ENCODE results near the gene BNIPL. TPM values are rescaled to one million over a fixed set of nuclear protein-coding genes. Genes with fewer than 3 reads are reported as not detected.

BNIPL gene
- total RNA-seq, 2 experiments from 2014 or later: 0.54 to 1.4 TPM

GRCh38 chr1:151060007-151060656 lies 23.7 kb downstream of the BNIPL start, which contains the start of gene MLLT11:
Gene MLLT11, plus strand, starts transcription at chr1:151060397. Its CDS starts 6,828 bp downstream, at chr1:151067225.
- no peaks in the 10 kb centered on the region for H3K9me3 Mint-ChIP-seq
- peaks cover 37% of the 10 kb centered on the region for H3K36me3 Mint-ChIP-seq (ENCODE audit: low read depth)
- intact Hi-C loops (cut with micrococcal nuclease): no loop called here
- peaks cover 48% of the 10 kb centered on the region for H3K4me1 Mint-ChIP-seq (ENCODE audit: low read depth)
- POLR2A ChIA-PET: interaction anchor here (0.7 to 5.5 kb wide), 9 partner anchors 8 to 1215 kb away, joined by 3 to 40 read pairs (median 6); partner anchors contain the start of genes C1orf56 and GABPB2
- ATAC-seq (no peak), DNase-seq (peak; percentile 67)
- TF ChIP-seq, protein P1, sequence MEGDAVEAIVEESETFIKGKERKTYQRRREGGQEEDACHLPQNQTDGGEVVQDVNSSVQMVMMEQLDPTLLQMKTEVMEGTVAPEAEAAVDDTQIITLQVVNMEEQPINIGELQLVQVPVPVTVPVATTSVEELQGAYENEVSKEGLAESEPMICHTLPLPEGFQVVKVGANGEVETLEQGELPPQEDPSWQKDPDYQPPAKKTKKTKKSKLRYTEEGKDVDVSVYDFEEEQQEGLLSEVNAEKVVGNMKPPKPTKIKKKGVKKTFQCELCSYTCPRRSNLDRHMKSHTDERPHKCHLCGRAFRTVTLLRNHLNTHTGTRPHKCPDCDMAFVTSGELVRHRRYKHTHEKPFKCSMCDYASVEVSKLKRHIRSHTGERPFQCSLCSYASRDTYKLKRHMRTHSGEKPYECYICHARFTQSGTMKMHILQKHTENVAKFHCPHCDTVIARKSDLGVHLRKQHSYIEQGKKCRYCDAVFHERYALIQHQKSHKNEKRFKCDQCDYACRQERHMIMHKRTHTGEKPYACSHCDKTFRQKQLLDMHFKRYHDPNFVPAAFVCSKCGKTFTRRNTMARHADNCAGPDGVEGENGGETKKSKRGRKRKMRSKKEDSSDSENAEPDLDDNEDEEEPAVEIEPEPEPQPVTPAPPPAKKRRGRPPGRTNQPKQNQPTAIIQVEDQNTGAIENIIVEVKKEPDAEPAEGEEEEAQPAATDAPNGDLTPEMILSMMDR (IDR thresholded peaks at IDR 0.05): no peak
- peak within 1 kb of the TSS; percentile 96 for H3K4me3 Mint-ChIP-seq
- peak within 1 kb of the TSS; percentile 95 for H3K27ac Mint-ChIP-seq
- CTCF ChIA-PET: interaction anchor here (0.6 to 6.5 kb wide), 10 partner anchors 8 to 97 kb away, joined by 3 to 40 read pairs (median 8); partner anchors contain the start of genes C1orf56, GABPB2 and TNFAIP8L2
- H3K27me3 Mint-ChIP-seq: no peaks in the 10 kb centered on the region

- intact Hi-C loops (cut with micrococcal nuclease): no loop called here
- peaks cover 41% of the 10 kb centered on the region for H3K4me1 Mint-ChIP-seq (ENCODE audit: low read depth)
- DNase-seq: no peak
Observed at GRCh38 chr1:151060657-151061421, 24.5 kb downstream of the BNIPL start.

DNA sequence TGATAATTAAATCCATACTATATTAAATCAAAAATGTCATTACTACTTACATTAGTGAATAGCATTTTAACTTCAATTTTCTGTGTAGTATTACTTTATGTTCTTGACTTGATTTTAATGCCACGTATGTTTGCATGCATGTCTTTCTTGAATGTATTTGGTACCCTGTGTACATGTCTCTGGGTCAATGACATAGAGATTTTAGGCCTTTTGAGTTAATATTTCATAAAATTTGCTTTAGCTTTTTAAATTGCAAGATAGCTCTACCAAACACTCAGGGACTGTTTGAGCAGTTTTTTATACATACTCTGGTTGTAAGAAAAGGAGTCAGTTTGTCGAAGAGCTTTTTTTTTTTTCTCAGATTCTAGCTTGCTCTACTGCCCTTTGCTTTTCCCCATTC lies 25.3 kb downstream of the BNIPL start:
- Mint-ChIP-seq H3K36me3 (ENCODE audit: low read depth) (peaks cover 24% of the 10 kb centered on the region), H3K4me1 (ENCODE audit: low read depth) (peaks cover 33% of the 10 kb centered on the region), H3K9me3 (no peaks in the 10 kb centered on the region), H3K4me3 (peak overlapping the region; percentile 96), H3K27me3 (no peaks in the 10 kb centered on the region), H3K27ac (no peak overlapping the region)
- no peak for ATAC-seq
- DNase-seq: no peak
- CTCF ChIA-PET: interaction anchor here (0.6 to 6.5 kb wide), 7 partner anchors 9 to 201 kb away, joined by 3 to 40 read pairs (median 5); partner anchors contain the start of genes GABPB2 and MINDY1
- POLR2A ChIA-PET: interaction anchor here (0.6 to 2.3 kb wide), 4 partner anchors 8 to 44 kb away, joined by 4 to 9 read pairs (median 8); partner anchors contain the start of gene C1orf56
- intact Hi-C loops (cut with micrococcal nuclease): no loop called here
- TF ChIP-seq, protein P1 (IDR thresholded peaks at IDR 0.05): no peak

More at GRCh38 chr1:151060657-151061421, 24.5 kb downstream of the BNIPL start:
- peak overlapping the region; percentile 95 for H3K27ac Mint-ChIP-seq
- TF ChIP-seq, protein P1 (IDR thresholded peaks at IDR 0.05): no peak
- H3K9me3 Mint-ChIP-seq: no peaks in the 10 kb centered on the region
- no peaks in the 10 kb centered on the region for H3K27me3 Mint-ChIP-seq
- POLR2A ChIA-PET: interaction anchor here (1.0 to 5.5 kb wide), 6 partner anchors 9 to 1215 kb away, joined by 3 to 40 read pairs (median 6); partner anchors contain the start of genes C1orf56 and GABPB2
- no peak for ATAC-seq
- CTCF ChIA-PET: interaction anchor here (0.6 to 6.5 kb wide), 7 partner anchors 10 to 96 kb away, joined by 4 to 40 read pairs (median 9); partner anchors contain the start of genes C1orf56, GABPB2 and TNFAIP8L2
- H3K36me3 Mint-ChIP-seq (ENCODE audit: low read depth): peaks cover 30% of the 10 kb centered on the region
- H3K4me3 Mint-ChIP-seq: peak overlapping the region; percentile 96

- no peak overlapping the region for H3K4me3 Mint-ChIP-seq
- ChIA-PET CTCF (interaction anchor here (1.4 to 3.8 kb wide), 5 partner anchors 8 to 67 kb away, joined by 4 to 20 read pairs (median 5); partner anchors contain the start of genes GABPB2 and MINDY1), POLR2A (interaction anchor here (0.5 to 2.3 kb wide), 4 partner anchors 8 to 27 kb away, joined by 3 to 8 read pairs (median 4); no protein-coding TSS in a partner anchor)
- no peaks in the 10 kb centered on the region for H3K9me3 Mint-ChIP-seq
- intact Hi-C loops (cut with micrococcal nuclease): no loop called here
- peaks cover 14% of the 10 kb centered on the region for H3K36me3 Mint-ChIP-seq (ENCODE audit: low read depth)
- H3K27ac Mint-ChIP-seq: no peak overlapping the region
- H3K27me3 Mint-ChIP-seq: no peaks in the 10 kb centered on the region
- TF ChIP-seq, protein P1 (IDR thresholded peaks at IDR 0.05): no peak
- peaks cover 26% of the 10 kb centered on the region for H3K4me1 Mint-ChIP-seq (ENCODE audit: low read depth)
- DNase-seq (no peak), ATAC-seq (no peak)
Observed at GRCh38 chr1:151062741-151063371, 26.5 kb downstream of the BNIPL start.

Measured in activated CD8-positive, alpha-beta T cell treated with anti-CD3 and anti-CD28 coated beads for 36 hours (primary cell).